Activated T-helper 1 cell treated with anti-CD3 and anti-CD28 coated beads, Interleukin-2, amount 50 U/mL, for 16 hours (primary cell): ENCODE data around the gene CKAP4.

Experiments
- DNase-seq, 2 donors: peaks; one replicate each; pipeline ENCODE4 v3.0.0-alpha.2; 2020; ENCODE audit warnings: low read depth in 1 of 2, low spot score in 1 of 2

The CKAP4 gene

DNA sequence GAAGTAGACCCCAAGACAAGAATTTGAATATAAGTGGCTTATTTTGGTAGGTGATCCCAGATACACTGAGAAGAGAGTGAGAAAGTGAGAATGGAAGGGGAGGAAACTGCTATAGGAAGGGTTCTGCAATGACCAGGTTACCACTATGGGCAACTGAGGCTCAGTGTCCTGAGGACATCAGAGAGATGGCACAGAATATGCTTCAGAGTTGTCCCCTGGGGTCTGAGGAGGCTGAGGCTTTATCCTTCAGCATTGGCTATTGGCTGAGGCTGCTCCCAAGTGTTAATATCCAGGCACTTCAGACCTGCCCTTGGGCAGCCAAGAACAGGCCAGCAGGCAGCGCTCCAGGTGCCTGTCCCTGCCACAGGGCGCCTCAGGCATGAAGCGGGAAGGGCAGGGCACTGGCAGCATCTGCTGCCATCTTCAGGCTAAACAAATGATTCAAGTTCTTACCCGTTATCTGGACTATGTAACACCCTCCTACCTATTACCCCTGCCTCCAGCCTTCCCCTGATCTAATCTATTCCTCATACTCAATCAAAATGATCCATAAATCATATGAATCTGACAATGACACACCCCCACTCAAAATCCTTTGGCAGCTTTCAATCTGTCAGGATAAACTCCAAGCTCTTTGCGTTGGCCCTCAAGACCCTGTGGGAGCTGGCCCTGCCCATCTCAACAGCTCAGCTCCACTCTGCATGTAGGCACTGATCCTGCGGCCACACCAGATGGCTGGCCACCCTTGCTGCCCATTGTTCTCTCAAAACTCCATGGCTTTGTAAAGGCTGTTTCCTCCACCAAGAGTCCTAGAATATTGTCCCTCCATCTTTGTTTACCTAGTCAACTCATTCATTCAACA is 42.4 kb downstream of the CKAP4 start:
- DNase-seq: no peak

DNA sequence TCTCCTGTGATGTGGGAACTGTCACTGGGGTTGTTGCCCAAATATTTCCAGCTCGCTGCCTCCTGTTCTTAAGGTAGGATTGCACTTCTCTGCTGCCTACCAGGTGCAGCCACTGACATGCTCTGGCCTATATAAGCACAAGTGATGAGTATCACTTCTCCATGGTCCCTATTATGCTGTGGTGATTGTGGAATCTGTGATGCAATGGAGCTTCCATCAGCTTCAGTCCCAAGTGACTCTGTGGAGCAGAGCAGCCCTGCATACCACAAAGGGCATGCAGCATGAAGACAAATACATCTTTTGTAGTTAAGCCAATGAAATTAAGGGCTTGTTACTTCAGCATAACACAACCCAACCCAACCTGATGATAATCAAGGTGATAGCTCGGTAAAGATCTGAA is 43.5 kb downstream of the CKAP4 start:
- no peak for DNase-seq

GRCh38 chr12:106197906-106198623 is 49.8 kb downstream of the CKAP4 start:
- no peak for DNase-seq

DNA sequence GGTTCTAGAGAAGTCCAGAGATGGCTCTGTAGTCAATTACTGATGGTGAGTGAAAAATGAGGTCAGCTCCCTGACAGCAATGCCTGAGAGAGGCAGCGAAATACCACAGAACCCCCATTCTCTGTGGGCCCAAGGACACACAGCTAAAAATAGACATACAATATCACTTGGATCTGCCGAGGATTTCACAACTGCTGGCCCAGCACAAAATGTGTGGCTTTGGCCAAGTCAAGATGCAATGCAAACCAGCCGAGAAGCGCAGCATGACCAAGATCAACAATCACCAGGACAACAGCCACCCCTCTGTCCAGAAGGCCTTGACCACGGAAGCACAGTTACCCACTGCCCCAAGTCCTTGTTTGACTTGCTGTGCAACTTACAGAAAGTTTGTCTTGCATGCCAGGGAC is 52.2 kb downstream of the CKAP4 start:
- no peak for DNase-seq

DNA sequence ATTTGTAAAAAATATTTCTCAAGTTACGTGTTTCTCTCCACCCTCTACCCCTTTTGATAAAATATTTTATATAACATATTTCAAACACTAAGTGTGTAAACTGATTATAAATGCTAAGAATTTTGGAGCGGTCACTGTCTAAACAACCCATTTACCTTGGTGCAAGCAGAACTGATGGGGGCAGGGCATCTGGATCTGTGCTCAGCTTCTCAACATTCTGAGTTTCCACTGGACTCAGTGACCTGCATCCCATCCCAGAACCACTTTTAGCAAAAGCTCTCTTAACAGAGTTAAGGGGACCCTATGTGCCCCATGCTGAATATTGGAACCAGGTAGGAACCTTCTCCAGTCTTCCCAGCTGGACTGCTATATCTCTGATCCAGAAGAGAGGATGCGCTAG is 53.5 kb downstream of the CKAP4 start:
- DNase-seq: no peak

DNA sequence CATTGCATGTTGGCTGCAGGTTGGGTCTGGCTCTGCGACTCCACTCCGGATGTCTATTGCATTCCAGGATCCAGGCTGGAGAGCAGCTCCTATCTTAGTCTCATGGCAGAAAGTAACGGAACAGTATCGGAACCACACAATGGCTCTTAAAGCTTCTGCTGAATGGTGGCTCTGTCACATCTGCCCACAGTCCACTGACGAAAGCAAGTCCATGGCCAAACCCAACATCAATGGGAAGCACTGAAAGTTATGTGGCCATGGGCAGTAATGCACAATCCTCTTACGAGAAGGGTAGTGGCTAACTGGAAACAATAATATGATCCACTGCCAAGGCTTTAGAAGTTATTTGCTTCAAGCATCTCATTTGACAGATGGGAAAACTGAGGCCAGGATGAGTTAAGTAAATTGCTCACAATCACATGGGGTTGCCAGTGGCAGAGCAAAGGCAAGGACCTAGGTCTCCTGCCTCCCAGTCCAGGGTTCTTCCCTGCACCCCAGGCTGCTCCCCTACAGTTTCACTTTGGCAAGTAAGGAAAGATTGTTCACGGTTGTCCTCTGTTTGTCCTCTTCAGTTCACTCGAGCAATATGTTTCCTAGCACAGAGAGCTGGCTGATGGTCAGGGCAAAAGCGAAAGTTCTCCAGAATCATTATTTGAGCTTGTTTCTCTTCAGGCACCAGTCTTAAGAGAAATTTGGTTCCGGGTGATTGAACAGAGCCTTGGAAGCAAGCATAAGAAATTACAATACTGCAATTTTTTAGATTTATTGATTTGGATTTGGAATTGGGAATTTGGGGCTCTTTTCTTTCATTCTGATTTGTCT is 54.2 kb downstream of the CKAP4 start:
- DNase-seq: no peak

- DNase-seq: no peak
Observed at GRCh38 chr12:106192659-106193393, 55.0 kb downstream of the CKAP4 start.

DNA sequence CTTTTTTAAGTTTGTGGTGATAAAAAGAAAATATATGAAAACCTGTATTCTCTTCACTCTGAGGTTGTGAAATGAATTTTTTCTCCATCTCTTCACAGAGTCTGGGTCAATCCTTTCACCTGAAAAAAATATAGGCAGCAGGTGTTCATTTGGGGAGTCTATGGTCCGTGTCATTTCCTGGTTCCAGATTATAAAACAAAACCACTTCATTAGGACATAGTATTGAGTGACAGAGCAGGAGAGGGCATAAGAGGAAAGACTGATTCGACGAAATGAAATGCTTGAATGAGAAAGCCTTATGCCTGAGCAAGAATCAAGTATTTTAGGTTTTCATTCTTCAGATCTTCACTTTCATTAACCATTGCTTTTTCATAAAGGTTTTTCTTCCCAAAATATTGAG is 57.2 kb downstream of the CKAP4 start:
- no peak for DNase-seq

GRCh38 chr12:106189341-106189740 is 58.5 kb downstream of the CKAP4 start:
- no peak for DNase-seq

DNA sequence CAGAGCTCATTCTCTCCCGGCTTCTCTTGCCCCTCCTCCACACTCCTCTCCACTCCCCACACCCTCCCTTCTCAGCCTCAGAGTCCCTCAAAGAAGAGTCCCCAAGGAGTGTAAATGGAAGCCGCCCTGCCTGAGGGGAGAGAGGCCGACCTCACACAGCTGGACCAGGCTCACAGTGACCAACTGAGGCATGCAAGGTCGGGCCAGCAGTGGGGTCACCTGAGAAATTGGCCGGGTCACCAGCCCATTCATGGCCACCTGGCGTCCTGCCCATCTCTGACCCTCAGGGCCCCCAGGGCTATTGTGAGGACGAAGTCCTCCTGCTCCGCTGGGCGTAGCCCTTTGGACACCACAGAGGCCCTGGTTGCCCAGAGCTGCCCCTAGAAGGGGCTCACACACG is 59.6 kb downstream of the CKAP4 start:
- DNase-seq: no peak
